GM12878 (cell line): Measurements from ENCODE around the gene TTYH3. TPM values are rescaled to one million over a fixed set of nuclear protein-coding genes. Genes with fewer than 3 reads are reported as not detected.

Source experiments
- ATAC-seq: fragments of 200-7000 bp; cut with Tn5 transposase; 3 replicates; pipeline ENCODE4 v1.9.1; 2020; ENCODE audit warnings: mild to moderate bottlenecking, moderate library complexity
- BruUV-seq: library from RNA; stranded (reverse); fragments of 400-500 nt; replicated peaks from 2 replicates; lab custom pipeline; 2021; lab: Mats Ljungman, UMichigan
- CTCF ChIA-PET: fragments of 300-600 bp; sonication (Branson Sonifier 250); formaldehyde crosslinking; extraction: SDS; loops from one replicate; lab custom pipeline; 2021; ENCODE audit warnings: inconsistent platforms; lab: Yijun Ruan, JAX
- POLR2A ChIA-PET: fragments of 350-600 bp; formaldehyde crosslinking; extraction: SDS; loops from one replicate; lab custom pipeline; 2021; ENCODE audit warnings: inconsistent platforms; lab: Charles Lee
- RAD21 ChIA-PET: fragments of 300-600 bp; sonication (Branson Sonifier 250); formaldehyde crosslinking; loops from one replicate; lab custom pipeline; 2023; ENCODE audit warnings: antibody characterized with exemption; ENCODE audit not compliant: unreplicated experiment; lab: Charles Lee
- SMC1A ChIA-PET: fragments of 300-600 bp; sonication (Branson Sonifier 250); formaldehyde crosslinking; loops from one replicate; lab custom pipeline; 2023; ENCODE audit not compliant: unreplicated experiment, uncharacterized antibody; lab: Charles Lee
- DNase-seq: peaks from one replicate; pipeline ENCODE4 v3.0.0-alpha.2; 2011; ENCODE audit warnings: low read depth, low spot score
- FAIRE-seq: peaks from 3 replicates; lab custom pipeline; 2011; peaks lifted over from hg19 to GRCh38; lab: Jason Lieb, UNC
- H2AFZ ChIP-seq: 2 replicates; pipeline ENCODE4 v1.6.0; 2011; ENCODE audit warnings: low read depth, low read length, control low read depth; ENCODE audit not compliant: control insufficient read depth
- H3K27ac ChIP-seq: 2 replicates; pipeline ENCODE4 v1.5.1; 2011; ENCODE audit warnings: control low read depth; ENCODE audit not compliant: control insufficient read depth, insufficient read depth
- H3K27me3 ChIP-seq, 2 experiments: replicated peaks in 1 of 2; 2 replicates each; pipeline versions ENCODE4 v1.6.0 to v1.6.1; 2011; ENCODE audit warnings: low read length in 1 of 2; ENCODE audit not compliant: control insufficient read depth in 2 of 2, insufficient read depth in 2 of 2
- H3K36me3 ChIP-seq, 2 experiments: 2 replicates each; pipeline ENCODE4 v1.5.1; 2011; ENCODE audit warnings: low read length in 1 of 2; ENCODE audit not compliant: control insufficient read depth in 2 of 2, insufficient read depth in 2 of 2
- H3K4me1 ChIP-seq: 2 replicates; pipeline ENCODE4 v1.6.1; 2011; ENCODE audit warnings: mild to moderate bottlenecking, low read length, moderate library complexity, mixed read lengths; ENCODE audit not compliant: control insufficient read depth, insufficient read depth
- H3K4me2 ChIP-seq: 2 replicates; pipeline ENCODE4 v1.6.0; 2011; ENCODE audit warnings: control low read depth; ENCODE audit not compliant: control insufficient read depth, insufficient read depth
- H3K4me3 ChIP-seq: fragments of 200-600 bp; sonication (generic); 2 replicates; pipeline ENCODE4 v1.5.1; 2016
- H3K79me2 ChIP-seq: 2 replicates; pipeline ENCODE4 v1.6.0; 2011; ENCODE audit warnings: low read length; ENCODE audit not compliant: control insufficient read depth, insufficient read depth
- H3K9ac ChIP-seq: 2 replicates; pipeline ENCODE4 v1.8.0; 2011; ENCODE audit warnings: low read length, control low read depth, mixed read lengths; ENCODE audit not compliant: control insufficient read depth, insufficient read depth
- H3K9me3 ChIP-seq: replicated peaks from 3 replicates; pipeline ENCODE4 v1.5.1; 2011; ENCODE audit warnings: mild to moderate bottlenecking, low read length; ENCODE audit not compliant: control insufficient read depth, insufficient read depth
- H4K20me1 ChIP-seq: 2 replicates; pipeline ENCODE4 v1.6.0; 2011; ENCODE audit not compliant: control insufficient read depth, insufficient read depth
- BMI1 ChIP-seq: fragments of 450-650 bp; IDR thresholded peaks from 2 replicates; pipeline ENCODE4 v1.6.1; 2016; ENCODE audit warnings: mild to moderate bottlenecking, moderate library complexity, borderline replicate concordance
- CEBPZ ChIP-seq: fragments of 150-350 bp; IDR thresholded peaks from 2 replicates; pipeline ENCODE4 v1.6.1; 2016; ENCODE audit warnings: low read depth, low read length
- NFYB ChIP-seq: IDR thresholded peaks from 2 replicates; pipeline ENCODE4 v1.6.1; 2011; ENCODE audit warnings: low read depth, mild to moderate bottlenecking, low read length, improper control_type of control experiment, moderate library complexity; ENCODE audit not compliant: insufficient read depth
- YY1 ChIP-seq: IDR thresholded peaks from 2 replicates; pipeline ENCODE4 v1.6.1; 2011; ENCODE audit warnings: low read depth, mild to moderate bottlenecking, low read length
- whole genome bisulfite sequencing: methylation state at CpG from one replicate; pipeline ENCODE4 v1.1.6; 2016; ENCODE audit warnings: low lambda C conversion rate; ENCODE audit not compliant: insufficient replicate concordance, insufficient coverage; ENCODE audit errors: missing lambda C conversion rate; 5-methylcytosine and 5-hydroxymethylcytosine counted together
- in situ Hi-C: fragments of 300-500 bp; cut with MboI; formaldehyde crosslinking; loops from 9 replicates; pipeline ENCODE4 v1.14.3; 2018; ENCODE audit warnings: mixed read lengths
- intact Hi-C: fragments of 100-400 bp; cut with micrococcal nuclease; formaldehyde crosslinking; loops from one replicate; pipeline ENCODE4 v1.14.2; 2022; ENCODE audit not compliant: unreplicated experiment
- polyA plus RNA-seq, 11 experiments: library from polyadenylated mRNA; depleted of rRNA in 4 of 11; unstranded in 6 of 11; stranded (reverse) in 5 of 11; fragments of >200 nt; fragmentation: Nextera tagmentation in 4 of 11; fragmentation: Illumina TruSeq in 1 of 11; extraction: Ambion mirVana in 4 of 11; extraction: Trizol in 1 of 11; gene quantifications; 1 replicate in 1 of 11; 2 replicates in 10 of 11; pipeline versions ENCODE4 v1.2.1 to v1.2.3, GENCODE V29; 2011 to 2016; ENCODE audit warnings: inconsistent platforms in 2 of 11, missing spikeins in 2 of 11, low read depth in 1 of 11
- total RNA-seq, 4 experiments: library from RNA; depleted of rRNA in 3 of 4; stranded (reverse); fragments of >200 nt in 3 of 4; fragmentation: Illumina TruSeq in 1 of 4; extraction: Trizol in 1 of 4; gene quantifications; 2 replicates each; pipeline versions ENCODE4 v1.2.1 to v1.2.3, GENCODE V29; 2013 to 2021

Gene TTYH3
- total and polyA plus RNA-seq, 10 of the 15 experiments (the other 5 are each of a cell fraction or from before 2014, with no cell fraction given), result 0.79 to 71.4 (median 10.5) TPM

- intact Hi-C loops, result no loop called here
- H3K79me2 ChIP-seq, result no peaks in the 10 kb centered on the region
- H3K9ac ChIP-seq, result no peak overlapping the region
- no peak for DNase-seq
- SMC1A ChIA-PET, result interaction anchor here (1.7 kb wide), 1 partner anchor 10 kb away, joined by 3 read pairs; no protein-coding TSS in a partner anchor
- no peak for TF ChIP-seq BMI1
- TF ChIP-seq CEBPZ, result no peak
- no peak for TF ChIP-seq NFYB
- TF ChIP-seq YY1, result no peak
- TF ChIP-seq, all 136 proteins: peak for 0
- RAD21 ChIA-PET, result no interaction called here
- Histone ChIP-seq H3K36me3 (peaks cover 1 to 3% of the 10 kb centered on the region in 2 experiments; a peak in 2 of 4 replicates), H3K27ac (no peak overlapping the region), H4K20me1 (no peaks in the 10 kb centered on the region), H3K4me3 (no peak overlapping the region), H3K9me3 (no peaks in the 10 kb centered on the region), H2AFZ (no peak overlapping the region), H3K4me2 (no peak overlapping the region), H3K4me1 (no peaks in the 10 kb centered on the region), H3K27me3 (no peaks in the 10 kb centered on the region)
- CTCF ChIA-PET, result interaction anchor here (1.2 kb wide), 1 partner anchor 16 kb away, joined by 3 read pairs; no protein-coding TSS in a partner anchor
- WGBS, result 88% methylated on average over 18 of the region's 54 CpGs
- FAIRE-seq (no peak), ATAC-seq (no peak)
- POLR2A ChIA-PET, result no interaction called here
- BruUV-seq, result no TSS peak
- in situ Hi-C loops, result no loop called here
Measured at GRCh38 chr7:2583798-2584580, 47.8 kb upstream of the TTYH3 start.
